ENCODE data around the gene PER1.

GRCh38 chr17:8096541-8096940 lies 55.7 kb downstream of the PER1 start:
- TF ChIP-seq CTCF (IDR thresholded peaks at IDR 0.05; ENCODE audit: control extremely low read depth in 1 of 3, insufficient read depth in 1 of 3, low read depth in 1 of 3, low read length in 3 of 3) = no peak
- no peak for TF ChIP-seq YY1 (IDR thresholded peaks at IDR 0.05; ENCODE audit: low read depth, low read length)
- no peak for TF ChIP-seq CREB1 (IDR thresholded peaks at IDR 0.05)
- TF ChIP-seq GABPA (IDR thresholded peaks at IDR 0.05; ENCODE audit: borderline replicate concordance, insufficient read depth, low read length) = no peak
- no peak for TF ChIP-seq MAX (IDR thresholded peaks at IDR 0.05)
- no peak for TF ChIP-seq CBX5 (IDR thresholded peaks at IDR 0.05; ENCODE audit: low read depth, low read length)
- no peak for TF ChIP-seq POLR2A (IDR thresholded peaks at IDR 0.05; ENCODE audit: control extremely low read depth in 1 of 2, low read depth in 2 of 2, low read length in 2 of 2)
- TF ChIP-seq ZNF274 (IDR thresholded peaks at IDR 0.05; ENCODE audit: borderline replicate concordance, extremely low read depth, low read length) = no peak
- TF ChIP-seq HDAC2 (IDR thresholded peaks at IDR 0.05; ENCODE audit: borderline replicate concordance in 1 of 2, low read depth in 2 of 2, low read length in 2 of 2) = no peak
- TF ChIP-seq EP300 (IDR thresholded peaks at IDR 0.05; ENCODE audit: borderline replicate concordance in 1 of 2, low read depth in 2 of 2, low read length in 2 of 2) = no peak
- TF ChIP-seq ATF2 (IDR thresholded peaks at IDR 0.05; ENCODE audit: low read length) = no peak
- TF ChIP-seq GTF2F1 (IDR thresholded peaks at IDR 0.05; ENCODE audit: borderline replicate concordance, low read depth, low read length) = no peak

All from H1 (cell line).